OCI-LY3 (cell line): Measurements from ENCODE around the gene IGFBP6.

Experiments used
- EZH2phosphoT487 ChIP-seq: fragments of 200-600 bp; shearing (Covaris generic); IDR thresholded peaks from 2 replicates; pipeline ENCODE4 v1.6.1; 2018; ENCODE audit warnings: antibody characterized with exemption, mixed run types, low read depth
- TF ChIP-seq, protein P1 (sequence below): fragments of 200-600, 300-600 bp; sonication (generic); IDR thresholded peaks from 2 replicates; pipeline ENCODE4 v1.5.1; 2014; ENCODE audit warnings: antibody characterized with exemption, low read length, low read depth

DNA sequence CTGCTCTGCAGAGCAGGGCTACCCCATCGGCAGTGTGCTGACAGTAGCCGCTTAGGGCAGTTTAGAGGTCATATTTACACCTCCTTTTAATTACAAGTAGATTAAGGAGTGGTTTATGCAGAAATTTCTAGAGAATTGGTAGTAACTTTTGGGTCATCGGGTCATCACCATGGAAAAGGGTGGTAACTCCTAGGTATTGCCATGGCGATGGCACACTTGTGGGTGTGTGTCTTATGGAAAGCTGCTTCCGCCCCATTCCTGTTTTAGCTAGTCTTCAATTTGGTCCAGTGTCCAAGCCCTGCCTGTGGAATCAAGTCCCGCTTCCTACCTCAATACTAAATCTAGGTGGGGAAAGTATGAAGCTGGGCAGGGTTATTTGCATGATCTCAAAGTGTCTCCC, 53.6 kb downstream of the IGFBP6 start:
- TF ChIP-seq, protein P1, sequence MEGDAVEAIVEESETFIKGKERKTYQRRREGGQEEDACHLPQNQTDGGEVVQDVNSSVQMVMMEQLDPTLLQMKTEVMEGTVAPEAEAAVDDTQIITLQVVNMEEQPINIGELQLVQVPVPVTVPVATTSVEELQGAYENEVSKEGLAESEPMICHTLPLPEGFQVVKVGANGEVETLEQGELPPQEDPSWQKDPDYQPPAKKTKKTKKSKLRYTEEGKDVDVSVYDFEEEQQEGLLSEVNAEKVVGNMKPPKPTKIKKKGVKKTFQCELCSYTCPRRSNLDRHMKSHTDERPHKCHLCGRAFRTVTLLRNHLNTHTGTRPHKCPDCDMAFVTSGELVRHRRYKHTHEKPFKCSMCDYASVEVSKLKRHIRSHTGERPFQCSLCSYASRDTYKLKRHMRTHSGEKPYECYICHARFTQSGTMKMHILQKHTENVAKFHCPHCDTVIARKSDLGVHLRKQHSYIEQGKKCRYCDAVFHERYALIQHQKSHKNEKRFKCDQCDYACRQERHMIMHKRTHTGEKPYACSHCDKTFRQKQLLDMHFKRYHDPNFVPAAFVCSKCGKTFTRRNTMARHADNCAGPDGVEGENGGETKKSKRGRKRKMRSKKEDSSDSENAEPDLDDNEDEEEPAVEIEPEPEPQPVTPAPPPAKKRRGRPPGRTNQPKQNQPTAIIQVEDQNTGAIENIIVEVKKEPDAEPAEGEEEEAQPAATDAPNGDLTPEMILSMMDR: no peak
- TF ChIP-seq EZH2phosphoT487: no peak
